CD14-positive monocyte (primary cell): Measurements from ENCODE around the gene KAT6B. TPM values are rescaled to one million over a fixed set of nuclear protein-coding genes. Genes with fewer than 3 reads are reported as not detected.

Experiments used
- DNase-seq, 3 donors: peaks; one replicate each; pipeline ENCODE4 v3.0.0-alpha.2; 2011 to 2022
- H2AFZ ChIP-seq: 2 replicates; pipeline ENCODE4 v1.6.0; 2012; ENCODE audit warnings: mild to moderate bottlenecking, low read depth, low read length, inconsistent platforms; ENCODE audit not compliant: insufficient read depth, poor library complexity, severe bottlenecking
- H3K27ac ChIP-seq, 2 donors: 1 replicate in 1 of 2; 2 replicates in 1 of 2; pipeline ENCODE4 v1.5.1; 2012 to 2013; ENCODE audit warnings: low read length in 2 of 2, control low read depth in 1 of 2, inconsistent platforms in 1 of 2, low read depth in 1 of 2, mild to moderate bottlenecking in 1 of 2
- H3K27me3 ChIP-seq, 2 donors: one replicate each; pipeline versions ENCODE4 v1.6.0 to v1.6.1; 2011 to 2013; ENCODE audit warnings: low read length in 2 of 2; ENCODE audit not compliant: control insufficient read depth in 2 of 2, insufficient read depth in 2 of 2
- H3K36me3 ChIP-seq, 2 donors: replicated peaks in 1 of 2; 1 replicate in 1 of 2; 2 replicates in 1 of 2; pipeline versions ENCODE4 v1.5.1 to v1.6.1; 2012 to 2013; ENCODE audit warnings: low read length in 2 of 2, control low read depth in 1 of 2, inconsistent platforms in 1 of 2, mild to moderate bottlenecking in 1 of 2; ENCODE audit not compliant: insufficient read depth in 2 of 2, control insufficient read depth in 1 of 2
- H3K4me1 ChIP-seq, 2 donors: 1 replicate in 1 of 2; 2 replicates in 1 of 2; pipeline versions ENCODE4 v1.5.1 to v1.6.1; 2012 to 2013; ENCODE audit warnings: low read length in 2 of 2, control low read depth in 1 of 2, inconsistent platforms in 1 of 2, mild to moderate bottlenecking in 1 of 2, moderate library complexity in 1 of 2; ENCODE audit not compliant: insufficient read depth in 2 of 2, control insufficient read depth in 1 of 2
- H3K4me2 ChIP-seq: replicated peaks from 2 replicates; pipeline ENCODE3; 2012; ENCODE audit warnings: low read length, moderate library complexity, mild to moderate bottlenecking; ENCODE audit not compliant: poor library complexity, severe bottlenecking; ENCODE audit errors: extremely low read depth
- H3K4me3 ChIP-seq, 3 experiments: fragments of 200-600 bp in 1 of 3; sonication (generic) in 1 of 3; replicated peaks in 1 of 3; 1 replicate in 2 of 3; 2 replicates in 1 of 3; pipeline ENCODE4 v1.5.1; 2011 to 2013; ENCODE audit warnings: low read length in 3 of 3, mild to moderate bottlenecking in 3 of 3, control low read depth in 2 of 3, low read depth in 2 of 3, inconsistent platforms in 1 of 3, moderate library complexity in 1 of 3
- H3K79me2 ChIP-seq: 2 replicates; pipeline ENCODE4 v1.6.0; 2012; ENCODE audit warnings: mild to moderate bottlenecking, control low read depth, inconsistent platforms, low read length, moderate library complexity; ENCODE audit not compliant: insufficient read depth
- H3K9ac ChIP-seq: 2 replicates; pipeline ENCODE4 v1.6.0; 2017; ENCODE audit warnings: low read length, mild to moderate bottlenecking; ENCODE audit not compliant: insufficient read depth, poor library complexity, severe bottlenecking
- H3K9me3 ChIP-seq, 2 donors: replicated peaks in 1 of 2; 1 replicate in 1 of 2; 2 replicates in 1 of 2; pipeline versions ENCODE4 v1.5.1 to v1.6.1; 2012 to 2013; ENCODE audit warnings: low read length in 2 of 2, control low read depth in 1 of 2; ENCODE audit not compliant: control insufficient read depth in 1 of 2, insufficient read depth in 1 of 2
- H4K20me1 ChIP-seq: 2 replicates; pipeline ENCODE4 v1.6.0; 2012; ENCODE audit warnings: mild to moderate bottlenecking, low read length, control low read depth, moderate library complexity; ENCODE audit not compliant: insufficient read depth
- H3K27ac Mint-ChIP-seq, 7 donors: one replicate each; pipeline ENCODE4 v1.8.0; 2020; ENCODE audit warnings: mild to moderate bottlenecking in 7 of 7, mixed read lengths in 7 of 7, moderate library complexity in 6 of 7, inconsistent platforms in 2 of 7
- H3K27me3 Mint-ChIP-seq, 3 donors: one replicate each; pipeline ENCODE4 v1.8.0; 2021 to 2022; ENCODE audit warnings: low read depth in 3 of 3, mild to moderate bottlenecking in 3 of 3, mixed read lengths in 3 of 3, moderate library complexity in 3 of 3, inconsistent platforms in 1 of 3
- H3K36me3 Mint-ChIP-seq, 2 donors: one replicate each; pipeline ENCODE4 v1.8.0; 2020; ENCODE audit warnings: mixed read lengths in 2 of 2, inconsistent platforms in 1 of 2, mild to moderate bottlenecking in 1 of 2
- H3K4me1 Mint-ChIP-seq: one replicate; pipeline ENCODE4 v1.8.0; 2020; ENCODE audit warnings: mild to moderate bottlenecking, mixed read lengths
- H3K4me3 Mint-ChIP-seq, 2 donors: one replicate each; pipeline ENCODE4 v1.8.0; 2020; ENCODE audit warnings: mild to moderate bottlenecking in 2 of 2, mixed read lengths in 2 of 2, moderate library complexity in 1 of 2
- H3K9me3 Mint-ChIP-seq, 7 donors: one replicate each; pipeline ENCODE4 v1.8.0; 2020 to 2022; ENCODE audit warnings: mixed read lengths in 7 of 7, mild to moderate bottlenecking in 6 of 7, moderate library complexity in 6 of 7, inconsistent platforms in 2 of 7
- WGBS: methylation state at CpG from one replicate; pipeline ENCODE4 v1.1.5; 2013; ENCODE audit warnings: missing lambda C conversion rate; ENCODE audit not compliant: insufficient coverage; 5-methylcytosine and 5-hydroxymethylcytosine counted together
- intact Hi-C, 2 donors: fragments of 100-400 bp; cut with micrococcal nuclease; formaldehyde crosslinking; loops; one replicate each; pipeline versions ENCODE4 v1.15.0 to v1.15.1; 2023
- polyA plus RNA-seq, 3 donors: library from polyadenylated mRNA; depleted of rRNA in 1 of 3; unstranded in 2 of 3; stranded (reverse) in 1 of 3; fragments of 300-500 nt in 2 of 3; fragments of >200 nt in 1 of 3; fragmentation: Illumina TruSeq in 2 of 3; gene quantifications; 1 replicate in 2 of 3; 2 replicates in 1 of 3; pipeline ENCODE4 v1.2.3, GENCODE V29; 2012 to 2021
- TF ChIP-seq, protein P1 (sequence below): fragments of 200-600 bp; IDR thresholded peaks from one replicate; pipeline ENCODE4 v1.8.0; 2022; ENCODE audit warnings: antibody characterized with exemption, mild to moderate bottlenecking

Gene KAT6B
- polyA plus RNA-seq, 3 donors: 3.3 to 6.4 (median 6.2) TPM

DNA sequence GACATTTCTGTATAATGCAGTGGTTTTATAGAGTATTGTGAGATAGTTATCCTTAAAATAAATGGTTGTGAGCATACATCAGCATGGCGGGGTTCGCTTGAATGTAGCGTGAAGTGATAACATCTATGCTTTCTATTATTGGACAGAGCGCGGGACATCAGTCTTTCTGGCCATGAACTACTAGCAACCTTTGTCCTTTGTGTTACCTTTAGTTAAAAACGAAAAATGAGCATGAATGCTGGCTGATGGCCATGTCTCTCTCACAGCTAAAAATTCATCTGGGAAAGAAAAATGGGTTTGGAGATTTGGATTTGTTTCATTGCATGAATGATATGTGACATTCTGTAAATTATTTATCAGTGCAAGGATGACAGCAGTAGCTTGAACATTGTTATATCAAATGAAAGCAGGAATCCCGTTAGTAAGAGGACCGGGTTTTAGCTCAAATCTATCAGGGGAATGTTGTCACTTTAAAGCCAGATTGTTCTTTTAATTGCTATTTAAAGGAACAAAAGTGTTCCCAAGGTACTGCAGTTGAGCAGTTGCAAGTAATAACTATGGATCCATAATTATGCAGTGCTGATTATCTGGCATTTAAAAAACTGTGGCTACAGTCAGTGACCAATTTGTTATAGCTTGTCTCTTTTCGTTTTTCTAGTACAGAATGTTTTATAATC is 131.0 kb downstream of the KAT6B start:
- H3K9ac ChIP-seq: no peak overlapping the region
- no peak overlapping the region for H3K4me3 ChIP-seq
- H3K4me1 ChIP-seq: no peaks in the 10 kb centered on the region
- H3K27ac ChIP-seq: no peak overlapping the region
- H3K27ac Mint-ChIP-seq: no peak overlapping the region
- 97% methylated on average over 5 of the region's 9 CpGs for WGBS
- no peaks in the 10 kb centered on the region for H3K27me3 ChIP-seq
- H3K9me3 ChIP-seq: no peaks in the 10 kb centered on the region
- peaks cover 3% of the 10 kb centered on the region for H3K4me1 Mint-ChIP-seq
- no peak overlapping the region for H2AFZ ChIP-seq
- peaks cover 0 to 10% of the 10 kb centered on the region in 2 donors for H3K36me3 ChIP-seq
- DNase-seq: no peak
- no peak overlapping the region for H3K4me2 ChIP-seq
- TF ChIP-seq, protein P1, sequence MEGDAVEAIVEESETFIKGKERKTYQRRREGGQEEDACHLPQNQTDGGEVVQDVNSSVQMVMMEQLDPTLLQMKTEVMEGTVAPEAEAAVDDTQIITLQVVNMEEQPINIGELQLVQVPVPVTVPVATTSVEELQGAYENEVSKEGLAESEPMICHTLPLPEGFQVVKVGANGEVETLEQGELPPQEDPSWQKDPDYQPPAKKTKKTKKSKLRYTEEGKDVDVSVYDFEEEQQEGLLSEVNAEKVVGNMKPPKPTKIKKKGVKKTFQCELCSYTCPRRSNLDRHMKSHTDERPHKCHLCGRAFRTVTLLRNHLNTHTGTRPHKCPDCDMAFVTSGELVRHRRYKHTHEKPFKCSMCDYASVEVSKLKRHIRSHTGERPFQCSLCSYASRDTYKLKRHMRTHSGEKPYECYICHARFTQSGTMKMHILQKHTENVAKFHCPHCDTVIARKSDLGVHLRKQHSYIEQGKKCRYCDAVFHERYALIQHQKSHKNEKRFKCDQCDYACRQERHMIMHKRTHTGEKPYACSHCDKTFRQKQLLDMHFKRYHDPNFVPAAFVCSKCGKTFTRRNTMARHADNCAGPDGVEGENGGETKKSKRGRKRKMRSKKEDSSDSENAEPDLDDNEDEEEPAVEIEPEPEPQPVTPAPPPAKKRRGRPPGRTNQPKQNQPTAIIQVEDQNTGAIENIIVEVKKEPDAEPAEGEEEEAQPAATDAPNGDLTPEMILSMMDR: no peak
- intact Hi-C loops: no loop called here
- H3K4me3 Mint-ChIP-seq: no peak overlapping the region
- no peaks in the 10 kb centered on the region for H3K27me3 Mint-ChIP-seq
- no peaks in the 10 kb centered on the region for H4K20me1 ChIP-seq
- no peaks in the 10 kb centered on the region for H3K79me2 ChIP-seq
- H3K36me3 Mint-ChIP-seq: peaks cover 4 to 10% of the 10 kb centered on the region in 2 donors
- H3K9me3 Mint-ChIP-seq: no peaks in the 10 kb centered on the region

- Mint-ChIP-seq H3K27me3 (no peaks in the 10 kb centered on the region), H3K4me3 (no peak overlapping the region), H3K27ac (no peak overlapping the region), H3K36me3 (peaks cover 6 to 12% of the 10 kb centered on the region in 2 donors), H3K9me3 (no peaks in the 10 kb centered on the region), H3K4me1 (peaks cover 3% of the 10 kb centered on the region)
- H3K79me2 ChIP-seq: no peaks in the 10 kb centered on the region
- no peaks in the 10 kb centered on the region for H4K20me1 ChIP-seq
- H3K4me3 ChIP-seq: no peak overlapping the region
- no peak overlapping the region for H2AFZ ChIP-seq
- H3K36me3 ChIP-seq: peaks cover 0 to 10% of the 10 kb centered on the region in 2 donors
- H3K9me3 ChIP-seq: no peaks in the 10 kb centered on the region
- no peak overlapping the region for H3K9ac ChIP-seq
- H3K4me2 ChIP-seq: no peak overlapping the region
- no peak for DNase-seq
- 100% methylated on average over 1 of the region's 3 CpGs for WGBS
- no peaks in the 10 kb centered on the region for H3K4me1 ChIP-seq
- TF ChIP-seq, protein P1: no peak
- intact Hi-C loops: no loop called here
- H3K27ac ChIP-seq: no peak overlapping the region
- H3K27me3 ChIP-seq: no peaks in the 10 kb centered on the region
Observed at GRCh38 chr10:74958316-74958715, 131.9 kb downstream of the KAT6B start.
